Astrocyte (in vitro differentiated cells and primary cell): ENCODE measurements around the gene ABHD17A. TPM values are rescaled to one million over a fixed set of nuclear protein-coding genes. Genes with fewer than 3 reads are reported as not detected.

Source experiments
- DNase-seq: peaks from one replicate; pipeline ENCODE4 v3.0.0-alpha.2; 2010; ENCODE audit warnings: low read depth
- FAIRE-seq: peaks from 2 replicates; lab custom pipeline; 2011; peaks lifted over from hg19 to GRCh38; lab: Jason Lieb, UNC
- H2AFZ ChIP-seq: 2 replicates; pipeline ENCODE4 v1.6.0; 2012; ENCODE audit warnings: low read depth, low read length, inconsistent platforms
- H3K27ac ChIP-seq: 2 replicates; pipeline ENCODE4 v1.5.1; 2011; ENCODE audit warnings: low read depth, low read length, inconsistent platforms
- H3K27me3 ChIP-seq: 2 replicates; pipeline ENCODE4 v1.6.0; 2011; ENCODE audit warnings: low read length, inconsistent platforms; ENCODE audit not compliant: insufficient read depth
- H3K36me3 ChIP-seq: 2 replicates; pipeline ENCODE4 v1.5.1; 2011; ENCODE audit warnings: low read length, inconsistent platforms; ENCODE audit not compliant: insufficient read depth
- H3K4me1 ChIP-seq: 2 replicates; pipeline ENCODE4 v1.5.1; 2011; ENCODE audit warnings: low read length, inconsistent platforms; ENCODE audit not compliant: insufficient read depth
- H3K4me2 ChIP-seq: 2 replicates; pipeline ENCODE4 v1.6.0; 2012; ENCODE audit warnings: low read length, inconsistent platforms
- H3K4me3 ChIP-seq: 2 replicates; pipeline ENCODE4 v1.5.1; 2011; ENCODE audit warnings: low read depth, mild to moderate bottlenecking, low read length, inconsistent platforms; ENCODE audit not compliant: insufficient read depth
- H3K79me2 ChIP-seq: 2 replicates; pipeline ENCODE4 v1.6.0; 2012; ENCODE audit warnings: mild to moderate bottlenecking, low read length, inconsistent platforms; ENCODE audit not compliant: insufficient read depth
- H3K9ac ChIP-seq: 2 replicates; pipeline ENCODE4 v1.6.0; 2012; ENCODE audit warnings: mild to moderate bottlenecking, low read length, inconsistent platforms
- H3K9me3 ChIP-seq: 2 replicates; pipeline ENCODE4 v1.5.1; 2012; ENCODE audit warnings: low read depth, mild to moderate bottlenecking, low read length, inconsistent platforms; ENCODE audit not compliant: insufficient read depth
- H4K20me1 ChIP-seq: 2 replicates; pipeline ENCODE4 v1.6.0; 2012; ENCODE audit warnings: low read length, inconsistent platforms; ENCODE audit not compliant: insufficient read depth
- H3K27ac Mint-ChIP-seq: one replicate; pipeline ENCODE4 v1.8.0; 2021; ENCODE audit warnings: mild to moderate bottlenecking, mixed read lengths; ENCODE audit not compliant: unreplicated experiment
- H3K27me3 Mint-ChIP-seq: one replicate; pipeline ENCODE4 v1.8.0; 2021; ENCODE audit warnings: low read depth, mixed read lengths; ENCODE audit not compliant: unreplicated experiment
- H3K36me3 Mint-ChIP-seq: one replicate; pipeline ENCODE4 v1.8.0; 2021; ENCODE audit warnings: low read depth, mixed read lengths; ENCODE audit not compliant: unreplicated experiment
- H3K4me1 Mint-ChIP-seq: one replicate; pipeline ENCODE4 v1.8.0; 2021; ENCODE audit warnings: low read depth, mixed read lengths; ENCODE audit not compliant: unreplicated experiment
- H3K4me3 Mint-ChIP-seq: one replicate; pipeline ENCODE4 v1.8.0; 2021; ENCODE audit warnings: mild to moderate bottlenecking, moderate library complexity, mixed read lengths; ENCODE audit not compliant: unreplicated experiment
- H3K9me3 Mint-ChIP-seq: one replicate; pipeline ENCODE4 v1.8.0; 2021; ENCODE audit warnings: mild to moderate bottlenecking, mixed read lengths; ENCODE audit not compliant: unreplicated experiment
- EZH2 ChIP-seq: IDR thresholded peaks from 2 replicates; pipeline ENCODE4 v1.6.1; 2012; ENCODE audit warnings: mild to moderate bottlenecking, low read length, inconsistent platforms; ENCODE audit not compliant: insufficient read depth
- total RNA-seq: library from RNA; stranded (reverse); gene quantifications from 2 replicates; pipeline ENCODE4 v1.2.1, GENCODE V29; 2021
- TF ChIP-seq, protein P1 (sequence below): IDR thresholded peaks from 2 replicates; pipeline ENCODE4 v1.5.1; 2011; ENCODE audit warnings: low read depth, mild to moderate bottlenecking, inconsistent platforms, low read length, moderate library complexity; ENCODE audit not compliant: insufficient read depth

Gene ABHD17A
- total RNA-seq, 1 donor from 2014 or later, result 56.7 TPM

DNA sequence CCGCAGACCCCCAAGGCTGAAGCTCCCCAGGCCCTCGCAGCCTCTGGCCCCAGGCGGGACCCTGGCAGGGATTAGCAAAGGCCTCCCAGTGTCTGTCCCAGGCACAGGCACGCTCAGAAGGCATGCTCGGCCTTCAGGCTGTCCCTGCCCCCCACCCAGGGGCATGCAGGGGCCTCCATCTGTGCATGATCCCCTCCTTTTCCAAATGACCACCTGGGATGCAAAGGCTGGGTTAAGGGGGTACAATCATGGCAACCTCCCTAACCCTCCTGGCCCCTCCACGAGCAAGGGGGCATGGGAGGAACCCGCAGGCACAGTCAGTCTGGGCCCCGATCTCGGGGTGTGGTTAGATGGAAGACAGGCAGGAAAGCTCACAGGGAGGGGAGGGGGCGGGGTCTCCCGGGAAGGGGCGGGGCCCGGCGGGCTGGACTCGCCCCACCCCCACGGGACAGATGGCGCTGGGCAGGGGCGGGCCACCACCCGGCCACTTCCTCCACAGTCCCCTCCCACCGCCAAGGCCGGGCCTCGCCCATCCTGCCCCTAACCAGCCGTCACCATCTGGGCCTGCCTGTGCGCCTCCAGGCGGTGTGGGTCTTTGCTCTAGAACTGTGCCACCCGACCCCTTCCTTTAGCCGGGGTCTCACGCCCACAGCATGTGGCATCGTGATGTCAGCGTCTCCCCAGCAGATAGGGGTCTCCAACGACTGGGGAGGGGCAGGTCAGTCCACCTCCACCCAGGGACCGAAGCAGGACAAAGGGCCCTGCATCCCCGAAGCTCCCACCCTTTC lies 30.1 kb downstream of the ABHD17A start:
- Histone ChIP-seq H3K79me2 (peaks cover 81% of the 10 kb centered on the region), H3K4me1 (peaks cover 40% of the 10 kb centered on the region), H3K9ac (peak overlapping the region; percentile 50), H3K36me3 (no peaks in the 10 kb centered on the region), H3K4me2 (peak overlapping the region; percentile 81), H4K20me1 (peaks cover 84% of the 10 kb centered on the region), H3K27me3 (no peaks in the 10 kb centered on the region), H3K9me3 (no peaks in the 10 kb centered on the region), H3K4me3 (no peak overlapping the region), H3K27ac (no peak overlapping the region), H2AFZ (no peak overlapping the region)
- peak overlapping the region; percentile 93 for H3K27ac Mint-ChIP-seq
- no peak for FAIRE-seq
- peak overlapping the region; percentile 66 for H3K4me3 Mint-ChIP-seq
- TF ChIP-seq, protein P1, sequence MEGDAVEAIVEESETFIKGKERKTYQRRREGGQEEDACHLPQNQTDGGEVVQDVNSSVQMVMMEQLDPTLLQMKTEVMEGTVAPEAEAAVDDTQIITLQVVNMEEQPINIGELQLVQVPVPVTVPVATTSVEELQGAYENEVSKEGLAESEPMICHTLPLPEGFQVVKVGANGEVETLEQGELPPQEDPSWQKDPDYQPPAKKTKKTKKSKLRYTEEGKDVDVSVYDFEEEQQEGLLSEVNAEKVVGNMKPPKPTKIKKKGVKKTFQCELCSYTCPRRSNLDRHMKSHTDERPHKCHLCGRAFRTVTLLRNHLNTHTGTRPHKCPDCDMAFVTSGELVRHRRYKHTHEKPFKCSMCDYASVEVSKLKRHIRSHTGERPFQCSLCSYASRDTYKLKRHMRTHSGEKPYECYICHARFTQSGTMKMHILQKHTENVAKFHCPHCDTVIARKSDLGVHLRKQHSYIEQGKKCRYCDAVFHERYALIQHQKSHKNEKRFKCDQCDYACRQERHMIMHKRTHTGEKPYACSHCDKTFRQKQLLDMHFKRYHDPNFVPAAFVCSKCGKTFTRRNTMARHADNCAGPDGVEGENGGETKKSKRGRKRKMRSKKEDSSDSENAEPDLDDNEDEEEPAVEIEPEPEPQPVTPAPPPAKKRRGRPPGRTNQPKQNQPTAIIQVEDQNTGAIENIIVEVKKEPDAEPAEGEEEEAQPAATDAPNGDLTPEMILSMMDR, result no peak
- TF ChIP-seq EZH2, result no peak
- H3K36me3 Mint-ChIP-seq, result no peaks in the 10 kb centered on the region
- DNase-seq, result peak; percentile 35
- H3K27me3 Mint-ChIP-seq, result no peaks in the 10 kb centered on the region
- no peaks in the 10 kb centered on the region for H3K9me3 Mint-ChIP-seq
- H3K4me1 Mint-ChIP-seq, result peaks cover 18% of the 10 kb centered on the region

DNA sequence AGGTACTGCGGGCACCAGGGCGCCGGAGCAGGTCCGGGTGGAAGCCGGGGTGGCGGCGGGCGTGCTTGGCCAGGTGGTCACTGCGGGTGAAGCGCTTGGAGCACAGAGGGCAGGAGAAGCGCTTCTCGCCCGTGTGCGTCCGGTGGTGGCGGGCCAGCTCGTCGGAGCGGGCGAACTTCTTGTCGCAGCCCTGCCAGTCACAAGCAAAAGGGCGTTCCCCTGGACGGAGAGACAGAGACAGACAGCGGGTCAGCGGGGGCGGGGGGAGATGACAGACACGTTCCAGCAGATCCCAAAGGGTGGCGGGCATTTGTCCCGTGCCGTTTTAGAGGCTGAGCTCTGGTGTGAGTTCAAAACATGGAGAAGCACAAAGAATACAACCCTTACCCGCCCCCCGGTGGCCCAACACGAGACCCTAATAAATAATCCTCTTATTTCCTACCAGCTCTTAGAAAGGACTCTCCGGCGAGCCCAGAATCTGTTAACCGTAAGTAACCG lies 30.7 kb downstream of the ABHD17A start:
- no peak overlapping the region for H3K4me3 Mint-ChIP-seq
- DNase-seq (no peak), FAIRE-seq (no peak)
- no peak overlapping the region for H2AFZ ChIP-seq
- no peak overlapping the region for H3K4me3 ChIP-seq
- H4K20me1 ChIP-seq, result peaks cover 83% of the 10 kb centered on the region
- peak overlapping the region; percentile 81 for H3K4me2 ChIP-seq
- H3K9ac ChIP-seq, result no peak overlapping the region
- H3K27me3 ChIP-seq, result no peaks in the 10 kb centered on the region
- TF ChIP-seq, protein P1, result no peak
- no peak for TF ChIP-seq EZH2
- H3K27ac Mint-ChIP-seq, result no peak overlapping the region
- no peaks in the 10 kb centered on the region for H3K27me3 Mint-ChIP-seq
- no peak overlapping the region for H3K27ac ChIP-seq
- H3K4me1 Mint-ChIP-seq, result peaks cover 18% of the 10 kb centered on the region
- no peaks in the 10 kb centered on the region for H3K36me3 ChIP-seq
- peaks cover 35% of the 10 kb centered on the region for H3K4me1 ChIP-seq
- H3K79me2 ChIP-seq, result peaks cover 79% of the 10 kb centered on the region
- H3K9me3 ChIP-seq, result no peaks in the 10 kb centered on the region
- no peaks in the 10 kb centered on the region for H3K9me3 Mint-ChIP-seq
- no peaks in the 10 kb centered on the region for H3K36me3 Mint-ChIP-seq
